GM12873 (cell line): ENCODE measurements around the gene AKAP13.

Experiments
- CTCF ChIP-seq: IDR thresholded peaks from 2 replicates; pipeline ENCODE4 v1.5.1; 2012; ENCODE audit warnings: low read depth, mild to moderate bottlenecking, moderate library complexity, low read length, control low read depth; ENCODE audit not compliant: insufficient read depth; ENCODE audit errors: missing control alignments

AKAP13 gene

DNA sequence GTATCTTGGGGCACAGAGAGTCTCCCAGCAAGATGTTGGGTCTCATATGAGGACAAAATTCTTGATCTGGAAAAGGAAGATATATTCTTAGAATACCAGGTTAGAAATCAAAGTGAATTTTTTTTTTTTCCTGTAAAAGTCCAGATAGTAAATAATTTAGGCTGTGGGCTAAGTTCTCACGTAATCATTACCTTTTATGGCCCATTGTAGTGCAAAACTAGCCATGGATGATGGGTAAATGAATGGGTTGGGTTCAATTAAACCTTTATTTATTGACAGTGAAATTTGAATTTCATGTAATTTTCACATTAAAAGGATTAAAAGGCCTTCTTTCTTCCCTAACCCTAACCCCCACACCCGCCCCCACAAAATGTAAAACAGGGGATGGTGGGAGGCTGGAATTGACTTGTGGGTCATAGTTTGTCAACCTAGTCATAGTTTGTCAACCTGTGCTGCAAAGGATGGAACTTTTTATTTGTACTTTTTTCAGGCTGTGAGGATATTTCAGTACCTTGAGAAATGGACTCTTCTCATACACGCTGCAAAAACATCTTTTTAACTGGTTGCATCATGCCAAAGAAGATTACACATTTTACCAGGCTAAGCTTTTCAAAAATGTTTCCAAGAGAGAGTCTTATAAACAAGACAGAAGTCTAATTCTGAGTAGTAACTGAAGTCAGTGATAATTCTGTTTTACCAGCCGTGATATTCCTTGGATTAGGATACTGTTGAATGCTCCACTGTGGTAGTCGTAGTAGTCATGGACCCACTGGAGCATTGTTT is 138.8 kb downstream of the AKAP13 start:
- TF ChIP-seq CTCF = no peak

DNA sequence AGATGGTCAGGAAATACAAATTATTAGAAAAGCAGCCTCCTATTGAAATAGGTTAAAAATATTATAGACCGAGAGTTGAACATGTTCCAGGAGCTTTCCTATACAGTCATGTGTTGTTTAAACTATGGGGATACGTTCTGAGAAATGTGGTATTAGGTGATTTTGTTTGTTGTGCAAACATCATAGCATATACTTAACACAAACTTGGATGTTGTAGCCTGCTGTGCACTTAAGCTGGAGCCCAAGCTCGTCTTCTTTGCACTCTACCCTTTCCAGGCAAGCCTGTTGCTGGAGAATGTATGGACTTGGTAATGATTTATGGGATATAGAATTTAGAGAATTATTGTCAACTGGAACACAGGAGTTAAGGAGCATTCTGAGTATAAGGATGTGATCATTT is 140.2 kb downstream of the AKAP13 start:
- TF ChIP-seq CTCF = no peak

GRCh38 chr15:85523530-85523929 is 143.1 kb downstream of the AKAP13 start:
- no peak for TF ChIP-seq CTCF

DNA sequence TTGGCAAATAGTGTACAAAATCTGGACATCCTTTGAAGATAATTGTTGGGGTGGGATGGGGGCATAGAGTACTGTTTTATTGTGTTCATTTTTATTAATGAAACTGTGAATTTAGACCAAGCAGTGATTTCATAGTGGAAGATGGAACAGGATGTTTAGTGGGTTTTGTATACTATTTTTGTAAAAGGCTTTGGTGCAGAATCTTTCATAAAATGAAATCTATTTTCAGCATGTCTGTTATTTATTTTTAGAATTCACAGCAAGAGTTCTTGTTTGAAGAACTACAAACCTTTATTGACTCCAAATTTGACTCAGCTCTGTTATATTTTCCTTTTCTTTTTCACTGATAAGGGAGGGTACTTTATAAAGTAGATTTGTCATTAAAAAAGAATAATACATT is 145.4 kb downstream of the AKAP13 start:
- TF ChIP-seq CTCF = no peak

DNA sequence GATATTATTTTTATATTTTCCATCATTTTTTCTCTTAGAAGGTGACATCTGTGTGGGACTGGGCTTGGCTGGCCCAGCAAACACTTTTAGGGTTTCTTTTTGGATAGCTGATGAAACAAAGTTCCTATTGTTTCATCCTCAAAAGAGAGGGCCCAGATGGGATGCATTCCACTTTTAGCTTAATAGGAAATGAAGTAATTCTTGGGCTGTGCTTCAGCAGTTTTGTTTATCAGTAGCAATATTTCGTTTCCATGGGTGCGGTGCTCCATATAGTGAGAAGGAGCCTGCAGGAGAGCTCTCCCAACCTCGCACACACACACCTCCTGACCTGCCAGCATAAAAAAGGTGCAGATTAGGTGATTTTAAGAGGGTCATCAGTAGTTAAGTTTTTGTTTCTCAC is 147.5 kb downstream of the AKAP13 start:
- TF ChIP-seq CTCF = no peak

DNA sequence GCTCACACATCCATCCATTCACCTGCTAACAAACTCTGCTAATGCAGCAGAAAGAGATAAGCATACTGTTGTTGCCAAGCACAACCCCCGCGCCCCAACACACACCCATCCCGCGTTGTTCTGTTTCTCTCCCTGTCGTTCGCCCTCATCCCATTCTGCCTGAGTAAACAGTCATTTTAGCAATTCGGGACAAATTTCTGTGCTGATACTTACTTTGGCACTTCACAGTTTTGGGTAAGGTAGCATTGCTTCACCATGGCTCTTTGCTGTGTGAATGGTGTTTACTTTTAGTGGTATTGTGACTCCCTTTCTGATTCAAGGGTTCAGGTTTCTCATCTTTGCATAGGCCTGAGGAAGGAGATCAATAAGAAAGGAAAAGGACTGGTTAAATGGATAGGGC is 149.7 kb downstream of the AKAP13 start:
- TF ChIP-seq CTCF = no peak

DNA sequence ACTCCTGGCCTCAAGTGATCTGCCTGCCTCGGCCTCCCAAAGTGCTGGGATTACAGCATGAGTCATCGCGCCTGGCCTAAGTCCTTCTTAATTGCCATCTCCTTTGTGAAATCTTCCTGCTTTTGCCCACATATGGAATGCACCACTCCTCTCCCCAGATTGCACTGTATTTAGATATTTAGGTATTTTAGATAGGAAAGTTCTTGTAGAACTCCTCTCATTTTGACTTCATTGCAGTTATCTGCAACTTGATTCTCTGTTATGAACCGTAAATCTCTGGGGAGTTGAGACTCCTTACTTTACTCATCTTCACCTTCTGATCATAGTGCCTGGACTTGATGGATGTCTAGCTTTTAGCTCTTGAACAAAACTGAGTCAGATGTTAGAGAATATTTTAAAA is 150.7 kb downstream of the AKAP13 start:
- TF ChIP-seq CTCF = no peak
